MM.1S (cell line): ENCODE data around the gene FAM83F.

Experiments used
- DNase-seq: peaks from one replicate; pipeline ENCODE4 v3.0.0-alpha.2; 2015
- H2AFZ ChIP-seq: fragments of 300-600 bp; sonication (generic); 2 replicates; pipeline ENCODE4 v1.6.0; 2016; ENCODE audit warnings: antibody characterized with exemption, low read length
- H3F3A ChIP-seq: fragments of 300-600 bp; sonication (generic); 2 replicates; pipeline ENCODE4 v1.6.1; 2016; ENCODE audit warnings: mild to moderate bottlenecking, antibody characterized with exemption, low read length, moderate library complexity, mixed read lengths; ENCODE audit not compliant: insufficient read depth
- H3K27ac ChIP-seq: fragments of 300-600 bp; sonication (generic); 2 replicates; pipeline ENCODE4 v1.5.1; 2016; ENCODE audit warnings: mild to moderate bottlenecking, low read length
- H3K27me3 ChIP-seq: fragments of 300-600 bp; sonication (generic); replicated peaks from 2 replicates; pipeline ENCODE4 v1.6.0; 2016; ENCODE audit warnings: low read length; ENCODE audit not compliant: insufficient read depth
- H3K36me3 ChIP-seq: fragments of 300-600 bp; sonication (generic); replicated peaks from 2 replicates; pipeline ENCODE4 v1.6.1; 2016; ENCODE audit warnings: mild to moderate bottlenecking, low read length, mixed read lengths; ENCODE audit not compliant: insufficient read depth
- H3K4me1 ChIP-seq: fragments of 300-600 bp; sonication (generic); 2 replicates; pipeline ENCODE4 v1.6.1; 2016; ENCODE audit warnings: low read length, mixed read lengths
- H3K4me2 ChIP-seq: fragments of 300-600 bp; sonication (generic); 2 replicates; pipeline ENCODE4 v1.6.0; 2016; ENCODE audit warnings: low read depth, low read length
- H3K4me3 ChIP-seq: fragments of 300-600 bp; sonication (generic); 2 replicates; pipeline ENCODE4 v1.5.1; 2016; ENCODE audit warnings: low read length, mixed read lengths
- H3K79me2 ChIP-seq: fragments of 300-600 bp; sonication (generic); 2 replicates; pipeline ENCODE4 v1.6.1; 2016; ENCODE audit warnings: mixed run types, low read length, mixed read lengths
- H3K9ac ChIP-seq: fragments of 300-600 bp; sonication (generic); 2 replicates; pipeline ENCODE4 v1.6.1; 2016; ENCODE audit warnings: low read length, mixed read lengths
- H3K9me2 ChIP-seq: fragments of 300-600 bp; sonication (generic); replicated peaks from 2 replicates; pipeline ENCODE4 v1.6.1; 2016; ENCODE audit warnings: mild to moderate bottlenecking, low read length, mixed read lengths; ENCODE audit not compliant: insufficient read depth
- H3K9me3 ChIP-seq: fragments of 300-600 bp; sonication (generic); replicated peaks from 2 replicates; pipeline ENCODE4 v1.6.1; 2016; ENCODE audit warnings: mild to moderate bottlenecking, low read length, mixed read lengths; ENCODE audit not compliant: insufficient read depth
- H4K20me1 ChIP-seq: fragments of 300-600 bp; sonication (generic); 2 replicates; pipeline ENCODE4 v1.6.1; 2016; ENCODE audit warnings: mild to moderate bottlenecking, low read length, moderate library complexity, mixed read lengths; ENCODE audit not compliant: insufficient read depth
- CTCF ChIP-seq: fragments of 300-600 bp; sonication (generic); IDR thresholded peaks from 2 replicates; pipeline ENCODE4 v1.5.1; 2016; ENCODE audit warnings: antibody characterized with exemption, low read length, mixed read lengths
- EZH2 ChIP-seq: fragments of 300-600 bp; sonication (generic); optimal IDR thresholded peaks from 2 replicates; pipeline ENCODE3; 2017; ENCODE audit warnings: low read depth, mild to moderate bottlenecking, antibody characterized with exemption, low read length, mixed read lengths
- EZH2phosphoT487 ChIP-seq: fragments of 300-600 bp; sonication (generic); IDR thresholded peaks from 2 replicates; pipeline ENCODE4 v1.6.1; 2018; ENCODE audit warnings: antibody characterized with exemption, low read length

Gene FAM83F

GRCh38 chr22:40058265-40058664, 63.5 kb downstream of the FAM83F start:
- H3K4me3 ChIP-seq, result no peak overlapping the region
- H3K4me1 ChIP-seq, result peaks cover 15% of the 10 kb centered on the region
- no peak overlapping the region for H3K4me2 ChIP-seq
- H3K9ac ChIP-seq, result no peak overlapping the region
- H3K36me3 ChIP-seq, result no peaks in the 10 kb centered on the region
- H3K27ac ChIP-seq, result no peak overlapping the region
- H3F3A ChIP-seq, result 0 out of 2 replicates have a peak, but pooled peaks cover 3% of the 10 kb centered on the region
- DNase-seq, result no peak
- H3K27me3 ChIP-seq, result no peaks in the 10 kb centered on the region
- H3K9me2 ChIP-seq, result no peaks in the 10 kb centered on the region
- no peak overlapping the region for H2AFZ ChIP-seq
- H3K9me3 ChIP-seq, result no peaks in the 10 kb centered on the region
- H4K20me1 ChIP-seq, result no peaks in the 10 kb centered on the region
- H3K79me2 ChIP-seq, result peaks cover 56% of the 10 kb centered on the region
- no peak for TF ChIP-seq EZH2
- TF ChIP-seq CTCF, result no peak
- no peak for TF ChIP-seq EZH2phosphoT487

- Histone ChIP-seq H3K36me3 (no peaks in the 10 kb centered on the region), H3K9me3 (no peaks in the 10 kb centered on the region), H3F3A (no peaks in the 10 kb centered on the region), H3K4me3 (no peak overlapping the region), H3K4me2 (no peak overlapping the region), H3K79me2 (peaks cover 38% of the 10 kb centered on the region), H3K9me2 (no peaks in the 10 kb centered on the region), H3K27me3 (no peaks in the 10 kb centered on the region), H3K4me1 (no peaks in the 10 kb centered on the region), H3K9ac (no peak overlapping the region), H3K27ac (no peak overlapping the region), H4K20me1 (no peaks in the 10 kb centered on the region), H2AFZ (no peak overlapping the region)
- TF ChIP-seq CTCF (no peak), EZH2phosphoT487 (no peak), EZH2 (no peak)
- DNase-seq, result no peak
Measured at GRCh38 chr22:40065981-40066380, 71.2 kb downstream of the FAM83F start.

- DNase-seq, result no peak
- no peak for TF ChIP-seq EZH2phosphoT487
- H3K9me3 ChIP-seq, result no peaks in the 10 kb centered on the region
Measured at GRCh38 chr22:40067639-40068038, 72.9 kb downstream of the FAM83F start.

GRCh38 chr22:40070701-40071100, 75.9 kb downstream of the FAM83F start:
- Histone ChIP-seq H3K4me3 (no peak overlapping the region), H3K79me2 (peaks cover 28% of the 10 kb centered on the region), H3K9me2 (no peaks in the 10 kb centered on the region), H4K20me1 (no peaks in the 10 kb centered on the region), H3K4me2 (no peak overlapping the region), H3K9ac (no peak overlapping the region), H2AFZ (no peak overlapping the region), H3K9me3 (no peaks in the 10 kb centered on the region), H3F3A (no peaks in the 10 kb centered on the region), H3K36me3 (no peaks in the 10 kb centered on the region), H3K27me3 (no peaks in the 10 kb centered on the region), H3K4me1 (no peaks in the 10 kb centered on the region), H3K27ac (no peak overlapping the region)
- no peak for DNase-seq
- TF ChIP-seq CTCF, result no peak
- no peak for TF ChIP-seq EZH2phosphoT487
- no peak for TF ChIP-seq EZH2

More at GRCh38 chr22:40067639-40068038, 72.9 kb downstream of the FAM83F start:
- no peaks in the 10 kb centered on the region for H3K9me2 ChIP-seq
- no peaks in the 10 kb centered on the region for H4K20me1 ChIP-seq
- H3K79me2 ChIP-seq, result peaks cover 38% of the 10 kb centered on the region
- H3K4me1 ChIP-seq, result no peaks in the 10 kb centered on the region
- no peaks in the 10 kb centered on the region for H3K27me3 ChIP-seq
- no peak overlapping the region for H3K4me2 ChIP-seq
- H3K9ac ChIP-seq, result no peak overlapping the region
- no peaks in the 10 kb centered on the region for H3F3A ChIP-seq
- H3K4me3 ChIP-seq, result no peak overlapping the region
- H3K27ac ChIP-seq, result no peak overlapping the region
- no peaks in the 10 kb centered on the region for H3K36me3 ChIP-seq
- H2AFZ ChIP-seq, result no peak overlapping the region
